ENCODE measurements around the gene PRSS2. TPM values are rescaled to one million over a fixed set of nuclear protein-coding genes. Genes with fewer than 3 reads are reported as not detected.

The PRSS2 gene
- total RNA-seq, 1 experiment from 2014 or later: not detected

DNA sequence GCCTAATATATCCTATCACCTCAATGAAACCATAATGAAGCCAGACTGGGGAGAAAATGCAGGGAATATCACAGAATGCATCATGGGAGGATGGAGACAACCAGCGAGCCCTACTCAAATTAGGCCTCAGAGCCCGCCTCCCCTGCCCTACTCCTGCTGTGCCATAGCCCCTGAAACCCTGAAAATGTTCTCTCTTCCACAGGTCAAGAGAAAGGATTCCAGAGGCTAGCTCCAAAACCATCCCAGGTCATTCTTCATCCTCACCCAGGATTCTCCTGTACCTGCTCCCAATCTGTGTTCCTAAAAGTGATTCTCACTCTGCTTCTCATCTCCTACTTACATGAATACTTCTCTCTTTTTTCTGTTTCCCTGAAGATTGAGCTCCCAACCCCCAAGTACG lies 31.5 kb downstream of the PRSS2 start:
- Histone ChIP-seq H3K27ac (ENCODE audit: low read depth, low read length, poor library complexity, severe bottlenecking) (no peak overlapping the region), H3K27me3 (replicated peaks; ENCODE audit: insufficient read depth, low read depth, low read length, poor library complexity) (peaks cover 51% of the 10 kb centered on the region), H3K4me3 (ENCODE audit: low read depth, low read length, poor library complexity, severe bottlenecking) (no peak overlapping the region), H3K36me3 (ENCODE audit: insufficient read depth, low read length, poor library complexity, severe bottlenecking) (no peaks in the 10 kb centered on the region), H3K4me1 (ENCODE audit: insufficient read depth, low read length, poor library complexity, severe bottlenecking) (no peaks in the 10 kb centered on the region), H3K9me3 (ENCODE audit: low read depth, low read length, poor library complexity, severe bottlenecking) (no peaks in the 10 kb centered on the region)
- POLR2A ChIA-PET (ENCODE audit: low non-redundant PET): no interaction called here
- no peak for DNase-seq (ENCODE audit: low spot score)
- CTCF ChIA-PET: no interaction called here
- no peak for TF ChIP-seq EZH2 (IDR thresholded peaks at IDR 0.05; ENCODE audit: borderline replicate concordance, low read depth, low read length, poor library complexity, severe bottlenecking)
- no peak for TF ChIP-seq CTCF (conservative IDR thresholded peaks at IDR 0.05; ENCODE audit: low read depth, low read length)
- no TSS peak for BruUV-seq (replicated peaks)
- intact Hi-C loops (cut with micrococcal nuclease; ENCODE audit: unreplicated experiment): no loop called here

DNA sequence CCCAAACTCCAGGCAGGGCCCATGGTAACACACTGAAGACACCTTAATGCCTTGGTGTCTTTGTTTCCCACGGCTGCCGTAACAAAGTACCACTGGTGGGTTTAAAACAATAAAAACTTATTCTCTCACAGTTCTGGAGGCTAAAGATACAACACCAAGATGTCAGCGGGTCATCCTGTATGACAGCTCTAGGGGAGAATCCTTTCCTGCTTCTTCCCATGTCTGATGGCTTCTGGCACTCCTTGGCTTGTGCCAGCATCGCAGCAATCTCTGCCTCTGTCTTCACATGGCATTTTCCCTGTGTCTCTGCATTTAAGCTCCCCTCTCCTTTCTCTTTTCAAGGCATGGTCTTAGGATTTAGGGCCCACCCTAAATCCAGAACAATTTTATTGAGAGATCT lies 33.1 kb downstream of the PRSS2 start:
- H3K4me1 ChIP-seq (ENCODE audit: insufficient read depth, low read length, poor library complexity, severe bottlenecking): no peaks in the 10 kb centered on the region
- BruUV-seq (replicated peaks): no TSS peak
- no peaks in the 10 kb centered on the region for H3K9me3 ChIP-seq (ENCODE audit: low read depth, low read length, poor library complexity, severe bottlenecking)
- intact Hi-C loops (cut with micrococcal nuclease; ENCODE audit: unreplicated experiment): no loop called here
- POLR2A ChIA-PET (ENCODE audit: low non-redundant PET): no interaction called here
- peaks cover 49% of the 10 kb centered on the region for H3K27me3 ChIP-seq (replicated peaks; ENCODE audit: insufficient read depth, low read depth, low read length, poor library complexity)
- no peak overlapping the region for H3K4me3 ChIP-seq (ENCODE audit: low read depth, low read length, poor library complexity, severe bottlenecking)
- no peak overlapping the region for H3K27ac ChIP-seq (ENCODE audit: low read depth, low read length, poor library complexity, severe bottlenecking)
- DNase-seq (ENCODE audit: low spot score): no peak
- CTCF ChIA-PET: no interaction called here
- TF ChIP-seq CTCF (conservative IDR thresholded peaks at IDR 0.05; ENCODE audit: low read depth, low read length) (no peak), EZH2 (IDR thresholded peaks at IDR 0.05; ENCODE audit: borderline replicate concordance, low read depth, low read length, poor library complexity, severe bottlenecking) (no peak)
- no peaks in the 10 kb centered on the region for H3K36me3 ChIP-seq (ENCODE audit: insufficient read depth, low read length, poor library complexity, severe bottlenecking)

DNA sequence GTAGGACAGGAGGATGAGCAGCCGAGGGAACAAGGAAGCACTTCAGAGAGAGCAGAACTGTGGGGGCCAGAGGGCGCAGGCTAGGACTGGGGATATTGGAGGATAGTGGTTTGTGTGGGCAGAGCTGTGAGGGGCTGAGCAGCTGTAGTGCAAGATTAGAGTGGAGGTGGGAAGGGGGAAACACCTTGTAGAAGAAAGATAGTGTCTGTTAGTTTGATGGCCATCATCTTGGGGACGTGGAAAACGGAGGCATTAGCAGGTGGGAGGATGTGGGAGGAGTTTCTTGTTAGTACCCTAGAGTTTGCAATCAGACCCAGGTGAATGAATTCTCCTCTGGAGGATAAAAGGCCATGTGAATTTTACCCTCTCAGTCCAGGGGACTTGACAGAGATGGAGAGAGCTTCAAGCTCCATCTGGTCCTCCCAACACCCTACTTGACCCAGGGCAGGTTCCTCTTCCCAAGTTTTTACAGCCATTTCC lies 34.0 kb downstream of the PRSS2 start:
- no peak for TF ChIP-seq CTCF (conservative IDR thresholded peaks at IDR 0.05; ENCODE audit: low read depth, low read length)
- no peak for TF ChIP-seq EZH2 (IDR thresholded peaks at IDR 0.05; ENCODE audit: borderline replicate concordance, low read depth, low read length, poor library complexity, severe bottlenecking)
- ChIA-PET POLR2A (ENCODE audit: low non-redundant PET) (no interaction called here), CTCF (no interaction called here)
- no peaks in the 10 kb centered on the region for H3K36me3 ChIP-seq (ENCODE audit: insufficient read depth, low read length, poor library complexity, severe bottlenecking)
- H3K9me3 ChIP-seq (ENCODE audit: low read depth, low read length, poor library complexity, severe bottlenecking): no peaks in the 10 kb centered on the region
- H3K4me1 ChIP-seq (ENCODE audit: insufficient read depth, low read length, poor library complexity, severe bottlenecking): no peaks in the 10 kb centered on the region
- intact Hi-C loops (cut with micrococcal nuclease; ENCODE audit: unreplicated experiment): no loop called here
- no peak overlapping the region for H3K27ac ChIP-seq (ENCODE audit: low read depth, low read length, poor library complexity, severe bottlenecking)
- no peak overlapping the region for H3K4me3 ChIP-seq (ENCODE audit: low read depth, low read length, poor library complexity, severe bottlenecking)
- peaks cover 42% of the 10 kb centered on the region for H3K27me3 ChIP-seq (replicated peaks; ENCODE audit: insufficient read depth, low read depth, low read length, poor library complexity)
- no TSS peak for BruUV-seq (replicated peaks)
- no peak for DNase-seq (ENCODE audit: low spot score)
